HepG2 (cell line): Measurements from ENCODE around the gene MYOZ1. TPM values are rescaled to one million over a fixed set of nuclear protein-coding genes. Genes with fewer than 3 reads are reported as not detected.
A peak's percentile ranks its signal among the peaks of the same experiment; 100 is the strongest.

Experiments used
- DR1 ChIP-seq: sonication (generic); formaldehyde crosslinking; IDR thresholded peaks from 2 replicates; pipeline ENCODE4 v1.8.0; 2021; ENCODE audit warnings: mild to moderate bottlenecking, missing genetic modification reagents, inconsistent platforms
- EEA1 ChIP-seq: sonication (generic); formaldehyde crosslinking; IDR thresholded peaks from 2 replicates; pipeline ENCODE4 v1.5.1; 2020; ENCODE audit warnings: mild to moderate bottlenecking, missing genetic modification reagents, borderline replicate concordance
- KDM5B ChIP-seq: sonication (generic); formaldehyde crosslinking; IDR thresholded peaks from 2 replicates; pipeline ENCODE4 v1.4.0; 2020; ENCODE audit warnings: missing genetic modification reagents, mild to moderate bottlenecking, borderline replicate concordance
- MAFF ChIP-seq: IDR thresholded peaks from 2 replicates; pipeline ENCODE4 v1.6.1; 2011; ENCODE audit warnings: low read depth, low read length, improper control_type of control experiment
- NFATC3 ChIP-seq: sonication (generic); formaldehyde crosslinking; IDR thresholded peaks from 2 replicates; pipeline ENCODE4 v1.5.1; 2020; ENCODE audit warnings: mild to moderate bottlenecking, missing genetic modification reagents
- PPARG ChIP-seq: conservative IDR thresholded peaks from 2 replicates; pipeline ENCODE4 v1.6.1; 2016; ENCODE audit warnings: missing biosample characterization, missing genetic modification reagents
- RARA ChIP-seq: IDR thresholded peaks from 2 replicates; pipeline ENCODE4 v1.6.1; 2016; ENCODE audit warnings: missing genetic modification reagents, missing compliant biosample characterization
- RELA ChIP-seq: sonication (generic); formaldehyde crosslinking; IDR thresholded peaks from 2 replicates; pipeline ENCODE4 v1.4.0; 2020; ENCODE audit warnings: missing genetic modification reagents
- SAFB2 ChIP-seq: sonication (generic); formaldehyde crosslinking; IDR thresholded peaks from 2 replicates; pipeline ENCODE4 v1.5.1; 2020; ENCODE audit warnings: missing genetic modification reagents, low read depth, mild to moderate bottlenecking, borderline replicate concordance
- SMAD9 ChIP-seq: sonication (generic); formaldehyde crosslinking; IDR thresholded peaks from 2 replicates; pipeline ENCODE4 v1.5.1; 2020; ENCODE audit warnings: mild to moderate bottlenecking, missing genetic modification reagents
- SMARCC2 ChIP-seq: fragments of 450-650 bp; IDR thresholded peaks from 2 replicates; pipeline ENCODE4 v1.6.1; 2017; ENCODE audit warnings: antibody characterized with exemption, mild to moderate bottlenecking
- SOX13 ChIP-seq, 3 experiments: fragments of 450-650 bp in 1 of 3; sonication (generic) in 1 of 3; formaldehyde crosslinking in 1 of 3; IDR thresholded peaks in 2 of 3; conservative IDR thresholded peaks in 1 of 3; 2 replicates each; pipeline versions ENCODE4 v1.5.0 to v1.6.1; 2016 to 2020; ENCODE audit warnings: antibody characterized with exemption in 1 of 3, mild to moderate bottlenecking in 1 of 3, missing compliant biosample characterization in 1 of 3, missing genetic modification reagents in 1 of 3, moderate library complexity in 1 of 3
- STAG1 ChIP-seq: sonication (generic); formaldehyde crosslinking; IDR thresholded peaks from 2 replicates; pipeline ENCODE4 v1.4.0; 2020; ENCODE audit warnings: missing genetic modification reagents
- STAT5B ChIP-seq: sonication (generic); formaldehyde crosslinking; IDR thresholded peaks from 2 replicates; pipeline ENCODE4 v1.4.0; 2020; ENCODE audit warnings: missing genetic modification reagents
- ZBTB37 ChIP-seq: sonication (generic); formaldehyde crosslinking; IDR thresholded peaks from 2 replicates; pipeline ENCODE4 v1.4.0; 2020; ENCODE audit warnings: mild to moderate bottlenecking, missing genetic modification reagents
- ZNF180 ChIP-seq: sonication (generic); formaldehyde crosslinking; IDR thresholded peaks from 2 replicates; pipeline ENCODE4 v1.4.0; 2020; ENCODE audit warnings: low read depth, missing genetic modification reagents, borderline replicate concordance
- ZNF367 ChIP-seq: sonication (generic); formaldehyde crosslinking; IDR thresholded peaks from 2 replicates; pipeline ENCODE4 v1.4.0; 2020; ENCODE audit warnings: missing genetic modification reagents, borderline replicate concordance
- ZNF451 ChIP-seq: sonication (generic); formaldehyde crosslinking; IDR thresholded peaks from 2 replicates; pipeline ENCODE4 v1.5.0; 2020; ENCODE audit warnings: mild to moderate bottlenecking, missing genetic modification reagents
- ZNF572 ChIP-seq: sonication (generic); formaldehyde crosslinking; IDR thresholded peaks from 2 replicates; pipeline ENCODE4 v1.5.1; 2020; ENCODE audit warnings: mild to moderate bottlenecking, missing genetic modification reagents
- ZNF883 ChIP-seq: sonication (generic); formaldehyde crosslinking; IDR thresholded peaks from 2 replicates; pipeline ENCODE4 v1.5.1; 2020; ENCODE audit warnings: mild to moderate bottlenecking, missing genetic modification reagents; ENCODE audit errors: not compliant biosample characterization
- ZSCAN30 ChIP-seq: sonication (generic); formaldehyde crosslinking; IDR thresholded peaks from 2 replicates; pipeline ENCODE4 v1.5.0; 2020; ENCODE audit warnings: mild to moderate bottlenecking, missing genetic modification reagents
- polyA plus RNA-seq, 8 experiments: library from polyadenylated mRNA; depleted of rRNA in 3 of 8; stranded (reverse) in 7 of 8; unstranded in 1 of 8; fragments of >200 nt; fragmentation: Illumina TruSeq in 4 of 8; extraction: Trizol in 4 of 8; gene quantifications; 2 replicates each; pipeline versions ENCODE4 v1.2.1 to v1.2.3, GENCODE V29; 2011 to 2016; ENCODE audit warnings: low read depth in 4 of 8, missing spikeins in 1 of 8, mixed read lengths in 1 of 8; ENCODE audit not compliant: insufficient read depth in 1 of 8
- total RNA-seq, 5 experiments: library from RNA; depleted of rRNA; stranded (reverse); fragments of >200 nt; fragmentation: Illumina TruSeq; extraction: Trizol; gene quantifications; 2 replicates each; pipeline ENCODE4 v1.2.3, GENCODE V29; 2016; ENCODE audit warnings: low read depth in 1 of 5
- TF ChIP-seq, protein P1 (sequence below): sonication (generic); formaldehyde crosslinking; IDR thresholded peaks from 2 replicates; pipeline ENCODE4 v1.5.1; 2020; ENCODE audit warnings: missing genetic modification reagents, mild to moderate bottlenecking, borderline replicate concordance
- TF ChIP-seq, protein P2 (sequence below): IDR thresholded peaks from 2 replicates; pipeline ENCODE4 v1.6.1; 2012; ENCODE audit warnings: low read depth, low read length, improper control_type of control experiment
- TF ChIP-seq, protein P3 (sequence below): IDR thresholded peaks from 2 replicates; pipeline ENCODE4 v1.6.1; 2016; ENCODE audit warnings: low read depth

MYOZ1 gene
- total and polyA plus RNA-seq, 2 of the 13 experiments (the other 11 are each of a cell fraction or from before 2014, with no cell fraction given), result not detected

DNA sequence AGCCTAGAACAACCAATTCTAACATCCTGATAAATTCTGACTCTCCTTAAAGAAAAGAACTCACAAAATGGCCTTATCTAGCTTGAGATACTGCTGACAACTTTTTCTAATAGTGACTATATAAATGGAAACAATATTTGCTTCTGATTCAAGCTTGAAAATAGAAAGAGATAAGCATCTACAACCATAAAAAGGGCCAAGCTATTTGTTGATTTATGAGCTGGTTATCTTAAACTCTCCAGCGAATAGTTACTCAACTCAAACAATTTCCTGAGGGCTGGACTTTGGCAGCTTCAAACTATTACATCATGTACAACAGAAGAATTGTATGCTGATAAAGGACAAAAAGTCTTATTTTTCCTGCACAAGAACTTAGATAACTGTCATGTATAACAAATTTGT, 54.7 kb downstream of the MYOZ1 start (continued):
- peak; percentile 80; the same call in 1 of the 2 replicates for TF ChIP-seq SOX13 (IDR thresholded peaks at IDR 0.05)
- TF ChIP-seq SOX13 (CRISPR knock-in tag; conservative IDR thresholded peaks at IDR 0.05 in 1 of 2, IDR thresholded peaks at IDR 0.05 in 1 of 2), result peak in 1 of 2 experiments; percentile 96; a peak in 2 of 4 replicates
- TF ChIP-seq ZSCAN30, result no peak
- TF ChIP-seq KDM5B (CRISPR knock-in tag), result no peak
- peak; percentile 62 for TF ChIP-seq PPARG (CRISPR knock-in tag)
- no peak for TF ChIP-seq SMARCC2
- TF ChIP-seq ZNF367, result no peak
- no peak for TF ChIP-seq DR1 (CRISPR knock-in tag)
- TF ChIP-seq, protein P1, sequence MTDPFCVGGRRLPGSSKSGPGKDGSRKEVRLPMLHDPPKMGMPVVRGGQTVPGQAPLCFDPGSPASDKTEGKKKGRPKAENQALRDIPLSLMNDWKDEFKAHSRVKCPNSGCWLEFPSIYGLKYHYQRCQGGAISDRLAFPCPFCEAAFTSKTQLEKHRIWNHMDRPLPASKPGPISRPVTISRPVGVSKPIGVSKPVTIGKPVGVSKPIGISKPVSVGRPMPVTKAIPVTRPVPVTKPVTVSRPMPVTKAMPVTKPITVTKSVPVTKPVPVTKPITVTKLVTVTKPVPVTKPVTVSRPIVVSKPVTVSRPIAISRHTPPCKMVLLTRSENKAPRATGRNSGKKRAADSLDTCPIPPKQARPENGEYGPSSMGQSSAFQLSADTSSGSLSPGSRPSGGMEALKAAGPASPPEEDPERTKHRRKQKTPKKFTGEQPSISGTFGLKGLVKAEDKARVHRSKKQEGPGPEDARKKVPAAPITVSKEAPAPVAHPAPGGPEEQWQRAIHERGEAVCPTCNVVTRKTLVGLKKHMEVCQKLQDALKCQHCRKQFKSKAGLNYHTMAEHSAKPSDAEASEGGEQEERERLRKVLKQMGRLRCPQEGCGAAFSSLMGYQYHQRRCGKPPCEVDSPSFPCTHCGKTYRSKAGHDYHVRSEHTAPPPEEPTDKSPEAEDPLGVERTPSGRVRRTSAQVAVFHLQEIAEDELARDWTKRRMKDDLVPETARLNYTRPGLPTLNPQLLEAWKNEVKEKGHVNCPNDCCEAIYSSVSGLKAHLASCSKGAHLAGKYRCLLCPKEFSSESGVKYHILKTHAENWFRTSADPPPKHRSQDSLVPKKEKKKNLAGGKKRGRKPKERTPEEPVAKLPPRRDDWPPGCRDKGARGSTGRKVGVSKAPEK (CRISPR knock-in tag), result no peak
- TF ChIP-seq RARA, result peak; percentile 71
- TF ChIP-seq, protein P2, sequence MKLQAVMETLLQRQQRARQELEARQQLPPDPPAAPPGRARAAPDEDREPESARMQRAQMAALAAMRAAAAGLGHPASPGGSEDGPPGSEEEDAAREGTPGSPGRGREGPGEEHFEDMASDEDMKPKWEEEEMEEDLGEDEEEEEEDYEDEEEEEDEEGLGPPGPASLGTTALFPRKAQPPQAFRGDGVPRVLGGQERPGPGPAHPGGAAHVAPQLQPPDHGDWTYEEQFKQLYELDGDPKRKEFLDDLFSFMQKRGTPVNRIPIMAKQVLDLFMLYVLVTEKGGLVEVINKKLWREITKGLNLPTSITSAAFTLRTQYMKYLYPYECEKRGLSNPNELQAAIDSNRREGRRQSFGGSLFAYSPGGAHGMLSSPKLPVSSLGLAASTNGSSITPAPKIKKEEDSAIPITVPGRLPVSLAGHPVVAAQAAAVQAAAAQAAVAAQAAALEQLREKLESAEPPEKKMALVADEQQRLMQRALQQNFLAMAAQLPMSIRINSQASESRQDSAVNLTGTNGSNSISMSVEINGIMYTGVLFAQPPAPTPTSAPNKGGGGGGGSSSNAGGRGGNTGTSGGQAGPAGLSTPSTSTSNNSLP, result peak; percentile 84
- TF ChIP-seq ZNF883 (CRISPR knock-in tag), result no peak
- no peak for TF ChIP-seq STAG1 (CRISPR knock-in tag)
- no peak for TF ChIP-seq ZNF180 (CRISPR knock-in tag)
- TF ChIP-seq, protein P3, sequence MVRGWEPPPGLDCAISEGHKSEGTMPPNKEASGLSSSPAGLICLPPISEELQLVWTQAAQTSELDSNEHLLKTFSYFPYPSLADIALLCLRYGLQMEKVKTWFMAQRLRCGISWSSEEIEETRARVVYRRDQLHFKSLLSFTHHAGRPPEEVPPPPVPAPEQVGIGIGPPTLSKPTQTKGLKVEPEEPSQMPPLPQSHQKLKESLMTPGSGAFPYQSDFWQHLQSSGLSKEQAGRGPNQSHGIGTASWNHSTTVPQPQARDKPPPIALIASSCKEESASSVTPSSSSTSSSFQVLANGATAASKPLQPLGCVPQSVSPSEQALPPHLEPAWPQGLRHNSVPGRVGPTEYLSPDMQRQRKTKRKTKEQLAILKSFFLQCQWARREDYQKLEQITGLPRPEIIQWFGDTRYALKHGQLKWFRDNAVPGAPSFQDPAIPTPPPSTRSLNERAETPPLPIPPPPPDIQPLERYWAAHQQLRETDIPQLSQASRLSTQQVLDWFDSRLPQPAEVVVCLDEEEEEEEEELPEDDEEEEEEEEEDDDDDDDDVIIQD (CRISPR knock-in tag), result peak; percentile 86
- TF ChIP-seq MAFF, result no peak
- no peak for TF ChIP-seq RELA (CRISPR knock-in tag)
- no peak for TF ChIP-seq ZNF572 (CRISPR knock-in tag)
- TF ChIP-seq SAFB2 (CRISPR knock-in tag), result no peak
- TF ChIP-seq NFATC3 (CRISPR knock-in tag), result no peak
- no peak for TF ChIP-seq STAT5B (CRISPR knock-in tag)
- TF ChIP-seq ZNF451 (CRISPR knock-in tag), result no peak
- TF ChIP-seq EEA1 (CRISPR knock-in tag), result no peak
- no peak for TF ChIP-seq SMAD9
- no peak for TF ChIP-seq ZBTB37
